ENCODE measurements around the gene NDUFS1.
A peak's percentile ranks its signal among the peaks of the same experiment; 100 is the strongest.
"Not testable (repeated sequence)": the region's sequence is repeated elsewhere in the genome, so short reads cannot be mapped to it uniquely, and the experiment has no call there.

Gene NDUFS1

DNA sequence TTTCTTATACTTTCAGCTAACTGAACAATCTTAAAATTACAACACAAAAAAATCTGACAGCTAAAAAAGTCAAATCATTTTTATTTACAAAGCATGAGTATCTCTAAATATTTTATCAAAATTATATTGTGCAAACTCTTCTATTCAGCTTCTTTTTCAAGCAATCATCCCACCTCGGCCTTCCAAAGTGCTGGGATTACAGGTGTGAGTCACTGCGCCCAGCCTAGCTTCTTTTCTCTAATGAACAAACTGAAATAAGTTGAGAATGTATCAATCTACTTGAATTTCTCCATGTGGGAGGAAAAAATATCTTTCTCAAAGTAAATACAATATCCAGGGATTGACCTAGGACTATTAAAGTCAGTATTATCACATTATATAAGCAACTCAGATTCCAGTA, 14.9 kb downstream of the NDUFS1 start:
- Mint-ChIP-seq H3K4me3 (no peak overlapping the region), H3K36me3 (peaks cover 10% of the 10 kb centered on the region), H3K4me1 (no peaks in the 10 kb centered on the region), H3K27ac (no peak overlapping the region), H3K27me3 (no peaks in the 10 kb centered on the region), H3K9me3 (no peaks in the 10 kb centered on the region)

DNA sequence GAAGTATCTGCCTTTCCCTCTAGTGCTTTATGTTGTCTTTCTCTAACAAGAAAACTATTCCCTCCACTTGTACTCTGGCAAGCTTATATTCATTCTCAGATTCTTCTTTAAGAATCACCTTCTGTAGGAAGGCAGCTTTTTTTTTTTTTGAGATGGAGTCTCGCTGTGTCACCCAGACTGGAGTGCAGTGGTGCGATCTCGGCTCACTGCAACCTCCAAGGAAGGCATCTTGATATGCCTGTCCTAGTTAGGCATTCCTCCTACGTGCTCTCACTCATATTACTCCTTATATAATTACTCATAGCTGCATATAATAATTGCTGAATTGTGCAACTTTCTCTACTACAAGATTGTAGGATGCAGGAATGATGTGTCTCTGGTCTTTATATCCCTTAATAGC, 15.8 kb downstream of the NDUFS1 start:
- peaks cover 10% of the 10 kb centered on the region for H3K36me3 Mint-ChIP-seq
- H3K4me3 Mint-ChIP-seq: no peak overlapping the region
- H3K9me3 Mint-ChIP-seq: no peaks in the 10 kb centered on the region
- no peaks in the 10 kb centered on the region for H3K4me1 Mint-ChIP-seq
- no peak overlapping the region for H3K27ac Mint-ChIP-seq
- no peaks in the 10 kb centered on the region for H3K27me3 Mint-ChIP-seq

DNA sequence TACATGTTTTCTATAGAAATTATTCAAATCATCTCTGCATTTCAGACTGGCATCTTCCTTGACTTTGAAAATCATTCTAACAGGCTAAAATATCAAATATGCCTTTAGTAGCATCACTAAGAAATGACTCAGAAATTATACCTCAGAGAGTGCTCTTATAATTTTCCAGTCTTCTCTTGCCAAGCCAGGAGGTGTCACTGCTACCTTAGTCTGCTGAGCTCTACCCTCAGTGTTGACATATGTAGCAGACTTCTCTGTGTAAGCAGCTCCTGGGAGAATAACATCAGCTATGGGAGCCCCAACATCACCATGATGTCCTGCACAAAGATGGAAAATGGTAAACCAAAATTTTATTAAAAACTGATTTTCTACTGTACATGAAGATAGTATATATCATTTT, 31.6 kb downstream of the NDUFS1 start:
- Mint-ChIP-seq H3K9me3 (no peaks in the 10 kb centered on the region), H3K4me1 (no peaks in the 10 kb centered on the region), H3K27me3 (no peaks in the 10 kb centered on the region), H3K36me3 (peaks cover 7% of the 10 kb centered on the region), H3K27ac (no peak overlapping the region), H3K4me3 (no peak overlapping the region)

DNA sequence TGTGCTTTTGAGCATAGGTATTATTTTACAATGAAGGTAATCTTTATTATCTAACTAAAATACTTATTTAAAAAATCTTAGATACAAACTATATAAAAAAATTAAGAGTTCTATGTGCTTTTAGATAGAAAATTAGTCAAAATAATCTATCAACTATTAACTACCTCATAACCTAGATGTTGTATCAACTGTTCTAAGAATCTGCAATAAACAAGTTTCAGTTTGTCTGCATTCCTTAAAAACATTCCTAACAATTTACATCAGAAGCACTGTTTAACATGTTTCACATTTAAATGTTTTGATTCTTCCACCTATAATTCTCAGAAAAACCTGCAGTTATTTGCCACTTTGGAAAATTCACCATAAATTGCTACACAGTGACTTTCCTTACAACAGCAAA, 33.3 kb downstream of the NDUFS1 start:
- H3K27me3 Mint-ChIP-seq: no peaks in the 10 kb centered on the region
- no peak overlapping the region for H3K4me3 Mint-ChIP-seq
- H3K4me1 Mint-ChIP-seq: no peaks in the 10 kb centered on the region
- H3K9me3 Mint-ChIP-seq: peaks cover 5% of the 10 kb centered on the region
- peaks cover 15% of the 10 kb centered on the region for H3K36me3 Mint-ChIP-seq
- no peak overlapping the region for H3K27ac Mint-ChIP-seq

DNA sequence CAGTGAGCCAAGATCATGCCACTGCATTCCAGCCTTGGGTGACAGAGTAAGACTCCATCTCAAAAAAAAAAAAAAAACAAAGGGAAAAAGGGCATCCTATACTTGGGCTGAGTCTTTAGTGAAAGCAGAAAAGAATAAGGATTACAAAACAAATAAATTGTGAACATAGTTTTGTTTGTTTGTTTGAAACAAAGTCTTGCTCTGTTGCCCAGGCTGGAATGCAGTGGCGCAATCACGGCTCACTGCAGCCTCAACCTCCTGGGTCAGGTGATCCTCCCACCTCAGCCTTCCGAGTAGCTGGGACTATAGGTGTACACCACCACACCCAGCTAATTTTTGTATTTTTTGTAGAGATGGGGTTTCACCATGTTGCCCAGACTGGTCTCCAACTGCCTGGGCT, 36.7 kb downstream of the NDUFS1 start:
- H3K4me1 Mint-ChIP-seq, H3K4me3 Mint-ChIP-seq, H3K27ac Mint-ChIP-seq, H3K27me3 Mint-ChIP-seq: not testable (repeated sequence)
- peaks cover 24% of the 10 kb centered on the region for H3K36me3 Mint-ChIP-seq
- peaks cover 11% of the 10 kb centered on the region for H3K9me3 Mint-ChIP-seq

DNA sequence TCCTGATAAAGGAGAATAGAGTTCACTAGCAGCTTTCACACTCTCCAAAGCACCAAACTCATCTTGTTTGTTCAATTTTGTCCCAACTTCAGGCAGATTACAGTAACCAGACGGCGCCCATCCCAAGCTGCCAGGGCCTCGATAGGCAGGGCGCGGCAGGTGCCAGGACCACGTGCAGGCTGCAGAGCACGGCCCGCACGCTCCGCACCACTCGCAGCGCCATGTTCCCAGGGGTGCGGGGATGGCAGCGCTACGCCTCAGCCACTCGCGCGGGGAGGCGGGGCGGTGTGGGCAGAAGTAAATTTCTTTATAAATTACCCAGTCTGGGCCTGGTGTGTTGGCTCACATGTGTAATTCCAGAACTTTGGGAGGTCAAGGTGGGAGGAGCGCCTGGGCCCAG, 43.0 kb downstream of the NDUFS1 start:
- H3K9me3 Mint-ChIP-seq: peaks cover 9% of the 10 kb centered on the region
- H3K27ac Mint-ChIP-seq: peak overlapping the region; percentile 1
- no peaks in the 10 kb centered on the region for H3K27me3 Mint-ChIP-seq
- H3K36me3 Mint-ChIP-seq: peaks cover 23% of the 10 kb centered on the region
- no peaks in the 10 kb centered on the region for H3K4me1 Mint-ChIP-seq
- no peak overlapping the region for H3K4me3 Mint-ChIP-seq

DNA sequence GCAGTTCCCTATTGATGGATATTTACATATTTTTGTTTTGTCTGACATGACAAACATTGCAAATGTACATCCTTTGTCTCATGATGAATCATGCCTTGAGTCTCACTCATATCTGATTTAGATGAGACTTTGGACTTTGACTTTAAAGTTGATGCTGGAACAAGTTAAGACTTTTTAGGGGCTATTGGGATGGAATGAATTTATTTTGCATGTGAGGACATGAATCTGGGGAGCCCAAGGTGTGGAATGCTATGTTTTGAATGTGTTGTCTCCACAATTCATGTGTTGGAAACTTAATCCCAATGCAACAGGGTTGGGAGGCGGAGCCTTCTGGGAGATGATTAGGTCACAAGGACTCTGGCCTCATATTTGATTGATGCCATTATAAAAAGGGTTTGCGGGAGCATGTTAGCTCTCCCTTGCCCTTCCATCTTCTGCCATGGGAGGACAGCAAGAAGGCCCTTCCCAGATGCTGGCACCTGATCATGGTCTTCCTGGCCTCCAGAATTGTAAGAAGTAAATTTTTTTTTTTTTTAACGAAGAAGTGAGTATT, 44.1 kb downstream of the NDUFS1 start:
- peaks cover 2% of the 10 kb centered on the region for H3K9me3 Mint-ChIP-seq
- H3K27ac Mint-ChIP-seq: no peak overlapping the region
- H3K27me3 Mint-ChIP-seq: no peaks in the 10 kb centered on the region
- H3K36me3 Mint-ChIP-seq: peaks cover 14% of the 10 kb centered on the region
- no peak overlapping the region for H3K4me3 Mint-ChIP-seq
- no peaks in the 10 kb centered on the region for H3K4me1 Mint-ChIP-seq

DNA sequence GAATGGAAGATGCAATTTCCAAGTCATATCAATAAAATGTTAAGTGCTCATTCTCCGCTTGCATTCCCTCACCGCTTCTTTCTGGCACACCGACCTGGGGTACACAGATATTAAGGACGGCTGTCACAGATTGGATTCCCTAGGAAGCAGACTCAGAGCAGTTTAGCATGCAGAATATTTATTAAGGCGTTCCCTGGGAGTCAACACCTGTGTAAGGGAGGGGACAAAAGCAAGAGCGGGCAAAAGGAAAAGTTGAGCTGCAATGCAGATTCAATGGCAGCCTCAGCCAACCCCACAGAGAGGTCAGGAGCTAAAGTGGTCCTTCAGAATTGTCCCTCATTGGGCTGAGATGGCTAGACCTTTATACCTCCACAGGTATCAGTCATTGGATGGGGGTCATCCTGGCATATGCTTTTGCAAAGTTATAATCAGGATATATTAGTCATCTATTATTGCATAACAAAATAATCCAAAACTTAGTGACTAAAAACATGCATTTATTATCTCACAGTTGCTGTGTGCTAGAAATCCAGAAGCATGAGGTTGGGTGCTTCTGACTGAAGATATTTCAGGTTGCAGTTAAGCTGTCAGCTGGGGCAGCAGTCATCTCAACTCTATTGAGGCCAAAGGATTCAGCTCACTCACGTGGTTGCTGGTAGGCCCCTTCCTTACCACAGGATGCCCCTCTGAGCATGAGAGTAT, 46.2 kb downstream of the NDUFS1 start:
- H3K4me3 Mint-ChIP-seq: no peak overlapping the region
- H3K27me3 Mint-ChIP-seq: no peaks in the 10 kb centered on the region
- H3K9me3 Mint-ChIP-seq: no peaks in the 10 kb centered on the region
- no peak overlapping the region for H3K27ac Mint-ChIP-seq
- H3K4me1 Mint-ChIP-seq: no peaks in the 10 kb centered on the region
- peaks cover 10% of the 10 kb centered on the region for H3K36me3 Mint-ChIP-seq

DNA sequence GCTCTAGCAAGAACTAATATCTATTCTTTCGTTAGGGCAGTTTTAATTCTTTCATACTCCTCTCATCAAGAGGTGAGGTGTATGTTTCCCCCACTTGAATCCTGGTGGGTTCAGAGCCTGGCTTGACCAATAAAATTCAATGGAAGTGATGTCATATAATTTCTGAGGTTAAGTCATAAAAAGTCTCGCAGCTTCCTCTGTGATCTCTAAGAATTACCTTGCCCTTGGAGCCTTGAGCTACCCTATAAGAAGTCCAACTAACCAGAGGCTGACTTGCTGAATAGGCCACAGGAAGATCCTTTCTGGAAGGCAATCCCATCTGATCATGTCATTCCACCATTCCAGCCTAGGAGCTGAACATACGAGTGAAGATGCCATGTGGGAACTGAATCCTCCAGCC, 47.1 kb downstream of the NDUFS1 start:
- peaks cover 10% of the 10 kb centered on the region for H3K36me3 Mint-ChIP-seq
- H3K27me3 Mint-ChIP-seq: no peaks in the 10 kb centered on the region
- H3K27ac Mint-ChIP-seq: no peak overlapping the region
- H3K4me1 Mint-ChIP-seq: no peaks in the 10 kb centered on the region
- no peaks in the 10 kb centered on the region for H3K9me3 Mint-ChIP-seq
- H3K4me3 Mint-ChIP-seq: no peak overlapping the region

DNA sequence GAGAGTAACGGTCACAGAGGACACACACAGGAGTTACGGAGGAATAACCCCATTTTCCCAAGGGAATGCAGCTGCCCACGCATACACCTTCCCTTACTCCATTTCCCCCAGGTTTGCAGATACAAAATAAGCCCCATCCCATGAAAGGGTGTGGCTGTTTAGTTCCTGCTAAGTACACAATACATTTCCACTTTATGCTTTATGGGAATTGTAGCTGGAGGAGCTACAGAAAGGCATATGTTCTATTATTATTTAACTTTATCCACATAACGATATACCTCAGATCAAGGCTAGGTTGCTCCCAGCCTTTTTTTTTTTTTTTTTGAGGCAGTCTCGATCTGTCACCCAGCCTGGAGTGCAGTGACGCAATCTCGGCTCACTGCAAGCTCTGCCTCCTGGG, 50.5 kb downstream of the NDUFS1 start:
- Mint-ChIP-seq H3K9me3 (no peaks in the 10 kb centered on the region), H3K36me3 (peaks cover 5% of the 10 kb centered on the region), H3K27me3 (no peaks in the 10 kb centered on the region), H3K27ac (peak overlapping the region; percentile 43), H3K4me3 (no peak overlapping the region), H3K4me1 (no peaks in the 10 kb centered on the region)

DNA sequence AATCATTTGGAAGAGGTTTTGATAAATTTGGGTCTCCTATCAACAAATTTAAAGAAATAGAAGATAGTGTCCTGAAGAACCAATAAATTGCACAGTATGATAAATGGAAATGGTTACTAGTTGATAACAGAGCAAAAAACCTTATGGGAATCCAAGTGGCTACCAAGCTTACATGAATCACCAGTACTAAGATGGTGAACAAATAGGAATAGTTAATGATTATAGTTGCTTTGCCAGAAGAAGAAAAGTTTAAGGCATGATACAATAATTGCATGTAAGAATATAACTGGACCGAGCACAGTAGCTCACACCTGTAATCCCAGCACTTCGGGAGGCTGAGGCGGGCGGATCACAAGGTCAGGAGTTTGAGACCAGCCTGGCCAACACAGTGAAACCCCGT, 53.7 kb downstream of the NDUFS1 start:
- H3K27me3 Mint-ChIP-seq: no peaks in the 10 kb centered on the region
- no peaks in the 10 kb centered on the region for H3K4me1 Mint-ChIP-seq
- no peak overlapping the region for H3K4me3 Mint-ChIP-seq
- no peaks in the 10 kb centered on the region for H3K9me3 Mint-ChIP-seq
- H3K36me3 Mint-ChIP-seq: no peaks in the 10 kb centered on the region
- H3K27ac Mint-ChIP-seq: no peak overlapping the region

DNA sequence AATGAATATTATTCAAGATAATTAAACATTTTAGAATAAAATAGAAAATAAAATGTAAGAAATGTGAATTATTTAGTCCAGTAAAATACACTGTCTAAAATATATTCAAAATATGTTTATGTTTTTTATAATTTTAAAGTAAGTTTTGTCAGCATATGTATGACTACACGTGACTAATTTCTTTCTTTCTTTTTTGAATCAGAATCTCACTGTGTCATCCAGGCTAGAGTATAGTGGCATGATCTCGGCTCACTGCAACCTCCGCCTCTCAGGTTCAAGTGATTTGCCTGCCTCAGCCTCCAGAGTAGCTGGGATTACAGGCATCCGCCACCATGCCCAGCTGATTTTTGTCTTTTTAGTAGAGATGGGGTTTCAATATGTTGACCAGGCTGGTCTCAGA, 54.2 kb downstream of the NDUFS1 start:
- Mint-ChIP-seq H3K27me3 (no peaks in the 10 kb centered on the region), H3K9me3 (no peaks in the 10 kb centered on the region), H3K4me1 (no peaks in the 10 kb centered on the region), H3K27ac (no peak overlapping the region), H3K4me3 (no peak overlapping the region), H3K36me3 (no peaks in the 10 kb centered on the region)

DNA sequence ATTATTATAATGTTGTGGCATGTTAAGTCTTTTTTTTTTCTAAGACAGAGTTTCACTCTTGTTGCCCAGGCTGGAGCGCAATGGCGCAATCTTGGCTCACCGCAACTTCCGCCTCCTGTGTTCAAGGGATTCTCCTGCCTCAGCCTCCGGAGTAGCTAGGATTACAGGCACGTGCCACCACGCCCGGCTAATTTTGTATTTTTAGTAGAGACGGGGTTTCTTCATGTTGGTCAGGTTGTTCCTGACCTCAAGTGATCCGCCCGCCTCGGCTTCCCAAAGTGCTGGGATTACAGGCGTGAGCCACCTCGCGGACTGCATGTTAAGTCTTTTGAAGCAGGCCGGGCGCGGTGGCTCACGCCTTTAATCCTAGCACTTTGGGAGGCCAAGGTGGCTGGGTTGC, 60.4 kb downstream of the NDUFS1 start:
- not testable (repeated sequence) for H3K9me3 Mint-ChIP-seq, H3K4me3 Mint-ChIP-seq, H3K4me1 Mint-ChIP-seq

DNA sequence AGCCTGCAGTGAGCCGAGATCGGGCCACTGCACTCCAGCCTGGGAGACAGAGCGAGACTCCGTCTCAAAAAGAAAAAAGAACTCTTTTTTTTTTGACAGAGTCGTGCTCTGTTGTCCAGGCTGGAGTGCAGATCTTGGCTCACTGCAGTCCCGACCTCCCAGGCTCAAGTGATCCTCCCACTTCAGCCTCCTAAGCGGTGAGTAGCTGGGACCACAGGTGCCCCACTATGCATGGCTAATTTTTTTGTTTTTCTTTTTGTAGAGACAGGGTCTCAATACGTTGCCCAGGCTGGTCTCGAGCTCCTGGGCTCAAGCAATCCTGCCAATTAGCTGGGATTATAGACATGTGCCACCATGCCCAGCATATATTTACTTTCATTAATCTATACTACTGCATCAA, 60.8 kb downstream of the NDUFS1 start:
- H3K9me3 Mint-ChIP-seq: no peaks in the 10 kb centered on the region
- H3K27me3 Mint-ChIP-seq: no peaks in the 10 kb centered on the region
- no peak overlapping the region for H3K4me3 Mint-ChIP-seq
- no peaks in the 10 kb centered on the region for H3K4me1 Mint-ChIP-seq
- H3K27ac Mint-ChIP-seq: no peak overlapping the region
- no peaks in the 10 kb centered on the region for H3K36me3 Mint-ChIP-seq

More for the DNA sequence above, 60.4 kb downstream of the NDUFS1 start:
- H3K36me3 Mint-ChIP-seq, H3K27me3 Mint-ChIP-seq, H3K27ac Mint-ChIP-seq: not testable (repeated sequence)

DNA sequence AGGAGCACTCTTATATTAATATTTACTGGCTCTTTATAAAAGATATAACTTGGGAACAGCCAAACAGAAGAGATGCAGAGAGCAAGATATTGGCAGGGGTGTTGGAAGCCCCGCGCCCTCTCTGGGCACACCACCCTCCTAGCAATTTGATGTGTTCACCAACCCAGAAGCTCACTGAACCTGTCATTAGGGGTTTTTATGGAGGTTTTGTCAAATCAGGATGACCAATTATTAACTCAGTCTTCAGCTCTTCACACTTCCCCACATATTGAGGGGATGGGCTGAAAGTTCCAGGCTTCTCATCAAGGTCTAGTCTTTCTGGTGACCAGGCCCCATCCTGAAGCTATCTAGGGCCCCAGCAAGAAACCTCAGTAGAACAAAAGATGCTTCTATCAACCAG, 62.4 kb downstream of the NDUFS1 start:
- Mint-ChIP-seq H3K27ac (no peak overlapping the region), H3K4me1 (no peaks in the 10 kb centered on the region), H3K9me3 (no peaks in the 10 kb centered on the region), H3K36me3 (no peaks in the 10 kb centered on the region), H3K27me3 (no peaks in the 10 kb centered on the region), H3K4me3 (no peak overlapping the region)

DNA sequence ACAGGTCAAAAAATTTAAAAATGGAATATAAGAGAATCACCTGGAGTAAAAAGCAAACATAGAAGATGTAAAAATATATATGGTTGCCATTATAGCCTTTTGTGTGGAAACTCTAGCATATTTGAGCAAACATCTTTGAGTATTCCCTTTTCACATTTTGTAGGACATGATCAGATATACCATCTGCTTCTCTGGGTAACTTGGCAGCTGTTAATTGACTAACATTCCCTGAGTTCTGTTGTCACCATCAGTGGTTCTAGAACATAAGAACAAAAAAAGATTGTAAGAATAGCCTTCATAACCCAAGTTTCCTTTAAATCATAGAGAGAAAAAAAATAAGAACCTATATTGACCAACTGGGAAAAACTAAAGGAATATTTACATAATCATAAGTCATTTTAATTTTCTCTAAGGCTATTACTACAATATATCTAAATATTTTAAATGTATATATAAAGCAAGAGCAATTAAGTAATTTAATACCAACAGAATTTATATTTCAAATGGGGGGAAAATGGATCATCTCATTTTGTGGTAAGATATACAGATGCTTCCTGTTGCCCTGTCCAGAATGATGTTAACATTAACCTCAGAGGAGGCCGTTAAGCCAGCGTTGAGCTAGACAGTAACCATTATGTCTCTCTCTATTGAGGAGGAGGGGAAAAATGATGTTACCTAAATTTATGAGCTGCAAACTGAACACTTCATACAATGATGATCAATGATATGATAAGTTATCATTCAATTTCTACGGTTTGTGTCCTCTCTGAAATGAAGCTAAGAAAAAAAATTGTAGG, 63.5 kb downstream of the NDUFS1 start:
- H3K4me1 Mint-ChIP-seq: no peaks in the 10 kb centered on the region
- H3K27me3 Mint-ChIP-seq: no peaks in the 10 kb centered on the region

More for the DNA sequence above, 63.5 kb downstream of the NDUFS1 start:
- Mint-ChIP-seq H3K27ac (no peak overlapping the region), H3K36me3 (no peaks in the 10 kb centered on the region), H3K4me3 (no peak overlapping the region), H3K9me3 (no peaks in the 10 kb centered on the region)
